GM23338 (cell line): Measurements from ENCODE around the gene ATG2A.

Experiments
- CREB1 ChIP-seq: fragments of 250-450 bp; sonication (Bioruptor Pico); IDR thresholded peaks from 2 replicates; pipeline ENCODE4 v1.5.0; 2020; ENCODE audit warnings: low read depth, mild to moderate bottlenecking, moderate library complexity
- EZH2 ChIP-seq: fragments of 200-600 bp; sonication (generic); IDR thresholded peaks from one replicate; pipeline ENCODE4 v1.8.0; 2017; ENCODE audit warnings: antibody characterized with exemption, mild to moderate bottlenecking, low read depth; ENCODE audit not compliant: unreplicated experiment
- EZH2phosphoT487 ChIP-seq: fragments of 200-600 bp; sonication (generic); IDR thresholded peaks from one replicate; pipeline ENCODE4 v1.8.1; 2018; ENCODE audit warnings: antibody characterized with exemption; ENCODE audit not compliant: unreplicated experiment
- JUNB ChIP-seq: IDR thresholded peaks from one replicate; pipeline ENCODE4 v1.6.1; 2016; ENCODE audit warnings: antibody characterized with exemption; ENCODE audit not compliant: unreplicated experiment
- NANOG ChIP-seq: IDR thresholded peaks from 2 replicates; pipeline ENCODE4 v1.6.1; 2016; ENCODE audit warnings: antibody characterized with exemption, borderline replicate concordance
- POLR2AphosphoS5 ChIP-seq: IDR thresholded peaks from 2 replicates; pipeline ENCODE4 v1.6.1; 2016; ENCODE audit warnings: antibody characterized with exemption, low read depth
- ZNF114 ChIP-seq: fragments of 250-450 bp; sonication (Bioruptor Pico); IDR thresholded peaks from 2 replicates; pipeline ENCODE4 v1.5.0; 2020; ENCODE audit warnings: mild to moderate bottlenecking, moderate library complexity
- ZNF331 ChIP-seq: fragments of 250-450 bp; sonication (Bioruptor Pico); IDR thresholded peaks from 2 replicates; pipeline ENCODE4 v1.5.0; 2020; ENCODE audit warnings: low read depth, mild to moderate bottlenecking, moderate library complexity
- TF ChIP-seq, protein P1 (sequence below), 2 experiments: fragments of 200-600 bp in 1 of 2; sonication (generic) in 1 of 2; conservative IDR thresholded peaks; 2 replicates each; pipeline versions ENCODE4 v1.5.1 to v1.6.1; 2016 to 2017; ENCODE audit warnings: antibody characterized with exemption in 2 of 2, low read depth in 2 of 2, mild to moderate bottlenecking in 2 of 2, moderate library complexity in 1 of 2
- TF ChIP-seq, protein P2 (sequence below): IDR thresholded peaks from one replicate; pipeline ENCODE4 v1.6.1; 2018; ENCODE audit warnings: antibody characterized with exemption; ENCODE audit not compliant: unreplicated experiment
- TF ChIP-seq, protein P3 (sequence below): IDR thresholded peaks from 2 replicates; pipeline ENCODE4 v1.6.1; 2016; ENCODE audit warnings: antibody characterized with exemption
- TF ChIP-seq, protein P4 (sequence below): fragments of 250-450 bp; sonication (Bioruptor Pico); IDR thresholded peaks from 2 replicates; pipeline ENCODE4 v1.5.0; 2020; ENCODE audit warnings: mild to moderate bottlenecking, moderate library complexity

DNA sequence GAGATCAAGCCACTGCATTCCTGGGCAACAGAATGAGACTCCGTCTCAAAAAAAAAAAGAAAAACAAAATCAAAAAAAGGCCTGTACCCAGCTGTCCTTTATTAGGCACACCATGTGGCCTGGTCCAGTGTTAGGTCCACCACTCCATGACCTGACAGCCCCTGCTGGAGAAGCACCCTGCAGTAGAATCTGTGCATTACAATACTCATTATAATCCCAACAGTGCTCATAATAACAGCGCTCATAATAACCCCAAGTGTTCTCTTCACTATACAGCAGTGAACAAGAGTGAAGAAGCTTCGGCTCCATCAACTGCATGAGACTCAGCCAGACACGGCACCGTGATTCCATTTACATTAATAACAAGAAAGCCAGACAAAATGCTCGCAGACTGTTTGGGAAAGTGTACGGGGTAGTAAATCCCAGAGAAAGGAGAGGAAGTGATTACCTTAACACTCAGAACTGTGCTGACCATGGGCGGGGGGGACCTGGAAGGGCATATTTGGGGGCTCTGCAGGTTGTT is 29.7 kb downstream of the ATG2A start:
- TF ChIP-seq EZH2 (no peak), POLR2AphosphoS5 (no peak), ZNF114 (CRISPR knock-in tag) (no peak), NANOG (no peak), EZH2phosphoT487 (no peak), CREB1 (CRISPR knock-in tag) (no peak), ZNF331 (CRISPR knock-in tag) (no peak), JUNB (no peak)
- TF ChIP-seq, protein P1, sequence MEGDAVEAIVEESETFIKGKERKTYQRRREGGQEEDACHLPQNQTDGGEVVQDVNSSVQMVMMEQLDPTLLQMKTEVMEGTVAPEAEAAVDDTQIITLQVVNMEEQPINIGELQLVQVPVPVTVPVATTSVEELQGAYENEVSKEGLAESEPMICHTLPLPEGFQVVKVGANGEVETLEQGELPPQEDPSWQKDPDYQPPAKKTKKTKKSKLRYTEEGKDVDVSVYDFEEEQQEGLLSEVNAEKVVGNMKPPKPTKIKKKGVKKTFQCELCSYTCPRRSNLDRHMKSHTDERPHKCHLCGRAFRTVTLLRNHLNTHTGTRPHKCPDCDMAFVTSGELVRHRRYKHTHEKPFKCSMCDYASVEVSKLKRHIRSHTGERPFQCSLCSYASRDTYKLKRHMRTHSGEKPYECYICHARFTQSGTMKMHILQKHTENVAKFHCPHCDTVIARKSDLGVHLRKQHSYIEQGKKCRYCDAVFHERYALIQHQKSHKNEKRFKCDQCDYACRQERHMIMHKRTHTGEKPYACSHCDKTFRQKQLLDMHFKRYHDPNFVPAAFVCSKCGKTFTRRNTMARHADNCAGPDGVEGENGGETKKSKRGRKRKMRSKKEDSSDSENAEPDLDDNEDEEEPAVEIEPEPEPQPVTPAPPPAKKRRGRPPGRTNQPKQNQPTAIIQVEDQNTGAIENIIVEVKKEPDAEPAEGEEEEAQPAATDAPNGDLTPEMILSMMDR (conservative IDR thresholded peaks at IDR 0.05; ENCODE audit: low read depth in 2 of 2) = no peak
- TF ChIP-seq, protein P2, sequence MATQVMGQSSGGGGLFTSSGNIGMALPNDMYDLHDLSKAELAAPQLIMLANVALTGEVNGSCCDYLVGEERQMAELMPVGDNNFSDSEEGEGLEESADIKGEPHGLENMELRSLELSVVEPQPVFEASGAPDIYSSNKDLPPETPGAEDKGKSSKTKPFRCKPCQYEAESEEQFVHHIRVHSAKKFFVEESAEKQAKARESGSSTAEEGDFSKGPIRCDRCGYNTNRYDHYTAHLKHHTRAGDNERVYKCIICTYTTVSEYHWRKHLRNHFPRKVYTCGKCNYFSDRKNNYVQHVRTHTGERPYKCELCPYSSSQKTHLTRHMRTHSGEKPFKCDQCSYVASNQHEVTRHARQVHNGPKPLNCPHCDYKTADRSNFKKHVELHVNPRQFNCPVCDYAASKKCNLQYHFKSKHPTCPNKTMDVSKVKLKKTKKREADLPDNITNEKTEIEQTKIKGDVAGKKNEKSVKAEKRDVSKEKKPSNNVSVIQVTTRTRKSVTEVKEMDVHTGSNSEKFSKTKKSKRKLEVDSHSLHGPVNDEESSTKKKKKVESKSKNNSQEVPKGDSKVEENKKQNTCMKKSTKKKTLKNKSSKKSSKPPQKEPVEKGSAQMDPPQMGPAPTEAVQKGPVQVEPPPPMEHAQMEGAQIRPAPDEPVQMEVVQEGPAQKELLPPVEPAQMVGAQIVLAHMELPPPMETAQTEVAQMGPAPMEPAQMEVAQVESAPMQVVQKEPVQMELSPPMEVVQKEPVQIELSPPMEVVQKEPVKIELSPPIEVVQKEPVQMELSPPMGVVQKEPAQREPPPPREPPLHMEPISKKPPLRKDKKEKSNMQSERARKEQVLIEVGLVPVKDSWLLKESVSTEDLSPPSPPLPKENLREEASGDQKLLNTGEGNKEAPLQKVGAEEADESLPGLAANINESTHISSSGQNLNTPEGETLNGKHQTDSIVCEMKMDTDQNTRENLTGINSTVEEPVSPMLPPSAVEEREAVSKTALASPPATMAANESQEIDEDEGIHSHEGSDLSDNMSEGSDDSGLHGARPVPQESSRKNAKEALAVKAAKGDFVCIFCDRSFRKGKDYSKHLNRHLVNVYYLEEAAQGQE = no peak
- TF ChIP-seq, protein P3, sequence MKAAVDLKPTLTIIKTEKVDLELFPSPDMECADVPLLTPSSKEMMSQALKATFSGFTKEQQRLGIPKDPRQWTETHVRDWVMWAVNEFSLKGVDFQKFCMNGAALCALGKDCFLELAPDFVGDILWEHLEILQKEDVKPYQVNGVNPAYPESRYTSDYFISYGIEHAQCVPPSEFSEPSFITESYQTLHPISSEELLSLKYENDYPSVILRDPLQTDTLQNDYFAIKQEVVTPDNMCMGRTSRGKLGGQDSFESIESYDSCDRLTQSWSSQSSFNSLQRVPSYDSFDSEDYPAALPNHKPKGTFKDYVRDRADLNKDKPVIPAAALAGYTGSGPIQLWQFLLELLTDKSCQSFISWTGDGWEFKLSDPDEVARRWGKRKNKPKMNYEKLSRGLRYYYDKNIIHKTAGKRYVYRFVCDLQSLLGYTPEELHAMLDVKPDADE = no peak
- TF ChIP-seq, protein P4, sequence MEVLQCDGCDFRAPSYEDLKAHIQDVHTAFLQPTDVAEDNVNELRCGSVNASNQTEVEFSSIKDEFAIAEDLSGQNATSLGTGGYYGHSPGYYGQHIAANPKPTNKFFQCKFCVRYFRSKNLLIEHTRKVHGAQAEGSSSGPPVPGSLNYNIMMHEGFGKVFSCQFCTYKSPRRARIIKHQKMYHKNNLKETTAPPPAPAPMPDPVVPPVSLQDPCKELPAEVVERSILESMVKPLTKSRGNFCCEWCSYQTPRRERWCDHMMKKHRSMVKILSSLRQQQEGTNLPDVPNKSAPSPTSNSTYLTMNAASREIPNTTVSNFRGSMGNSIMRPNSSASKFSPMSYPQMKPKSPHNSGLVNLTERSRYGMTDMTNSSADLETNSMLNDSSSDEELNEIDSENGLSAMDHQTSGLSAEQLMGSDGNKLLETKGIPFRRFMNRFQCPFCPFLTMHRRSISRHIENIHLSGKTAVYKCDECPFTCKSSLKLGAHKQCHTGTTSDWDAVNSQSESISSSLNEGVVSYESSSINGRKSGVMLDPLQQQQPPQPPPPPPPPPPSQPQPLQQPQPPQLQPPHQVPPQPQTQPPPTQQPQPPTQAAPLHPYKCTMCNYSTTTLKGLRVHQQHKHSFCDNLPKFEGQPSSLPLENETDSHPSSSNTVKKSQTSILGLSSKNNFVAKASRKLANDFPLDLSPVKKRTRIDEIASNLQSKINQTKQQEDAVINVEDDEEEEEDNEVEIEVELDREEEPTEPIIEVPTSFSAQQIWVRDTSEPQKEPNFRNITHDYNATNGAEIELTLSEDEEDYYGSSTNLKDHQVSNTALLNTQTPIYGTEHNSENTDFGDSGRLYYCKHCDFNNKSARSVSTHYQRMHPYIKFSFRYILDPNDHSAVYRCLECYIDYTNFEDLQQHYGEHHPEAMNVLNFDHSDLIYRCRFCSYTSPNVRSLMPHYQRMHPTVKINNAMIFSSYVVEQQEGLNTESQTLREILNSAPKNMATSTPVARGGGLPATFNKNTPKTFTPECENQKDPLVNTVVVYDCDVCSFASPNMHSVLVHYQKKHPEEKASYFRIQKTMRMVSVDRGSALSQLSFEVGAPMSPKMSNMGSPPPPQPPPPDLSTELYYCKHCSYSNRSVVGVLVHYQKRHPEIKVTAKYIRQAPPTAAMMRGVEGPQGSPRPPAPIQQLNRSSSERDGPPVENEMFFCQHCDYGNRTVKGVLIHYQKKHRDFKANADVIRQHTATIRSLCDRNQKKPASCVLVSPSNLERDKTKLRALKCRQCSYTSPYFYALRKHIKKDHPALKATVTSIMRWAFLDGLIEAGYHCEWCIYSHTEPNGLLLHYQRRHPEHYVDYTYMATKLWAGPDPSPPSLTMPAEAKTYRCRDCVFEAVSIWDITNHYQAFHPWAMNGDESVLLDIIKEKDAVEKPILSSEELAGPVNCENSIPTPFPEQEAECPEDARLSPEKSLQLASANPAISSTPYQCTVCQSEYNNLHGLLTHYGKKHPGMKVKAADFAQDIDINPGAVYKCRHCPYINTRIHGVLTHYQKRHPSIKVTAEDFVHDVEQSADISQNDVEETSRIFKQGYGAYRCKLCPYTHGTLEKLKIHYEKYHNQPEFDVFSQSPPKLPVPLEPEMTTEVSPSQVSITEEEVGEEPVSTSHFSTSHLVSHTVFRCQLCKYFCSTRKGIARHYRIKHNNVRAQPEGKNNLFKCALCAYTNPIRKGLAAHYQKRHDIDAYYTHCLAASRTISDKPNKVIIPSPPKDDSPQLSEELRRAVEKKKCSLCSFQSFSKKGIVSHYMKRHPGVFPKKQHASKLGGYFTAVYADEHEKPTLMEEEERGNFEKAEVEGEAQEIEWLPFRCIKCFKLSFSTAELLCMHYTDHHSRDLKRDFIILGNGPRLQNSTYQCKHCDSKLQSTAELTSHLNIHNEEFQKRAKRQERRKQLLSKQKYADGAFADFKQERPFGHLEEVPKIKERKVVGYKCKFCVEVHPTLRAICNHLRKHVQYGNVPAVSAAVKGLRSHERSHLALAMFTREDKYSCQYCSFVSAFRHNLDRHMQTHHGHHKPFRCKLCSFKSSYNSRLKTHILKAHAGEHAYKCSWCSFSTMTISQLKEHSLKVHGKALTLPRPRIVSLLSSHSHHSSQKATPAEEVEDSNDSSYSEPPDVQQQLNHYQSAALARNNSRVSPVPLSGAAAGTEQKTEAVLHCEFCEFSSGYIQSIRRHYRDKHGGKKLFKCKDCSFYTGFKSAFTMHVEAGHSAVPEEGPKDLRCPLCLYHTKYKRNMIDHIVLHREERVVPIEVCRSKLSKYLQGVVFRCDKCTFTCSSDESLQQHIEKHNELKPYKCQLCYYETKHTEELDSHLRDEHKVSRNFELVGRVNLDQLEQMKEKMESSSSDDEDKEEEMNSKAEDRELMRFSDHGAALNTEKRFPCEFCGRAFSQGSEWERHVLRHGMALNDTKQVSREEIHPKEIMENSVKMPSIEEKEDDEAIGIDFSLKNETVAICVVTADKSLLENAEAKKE (CRISPR knock-in tag) = no peak
